Activated CD4-positive, alpha-beta T cell treated with anti-CD3 and anti-CD28 coated beads, Interleukin-2, amount 10 ng/mL, durations not matched to agents 7 days and 5 days (primary cell): Measurements from ENCODE around the gene B4GALT2. TPM values are rescaled to one million over a fixed set of nuclear protein-coding genes. Genes with fewer than 3 reads are reported as not detected.
A peak's percentile ranks its signal among the peaks of the same experiment; 100 is the strongest.

Experiments used
- CTCF ChIA-PET: fragments of 350-600 bp; sonication (Branson Sonifier 250); formaldehyde crosslinking; loops from one replicate; lab custom pipeline; 2021; ENCODE audit warnings: antibody characterized with exemption; lab: Charles Lee
- POLR2A ChIA-PET: fragments of 350-600 bp; sonication (Branson Sonifier 250); formaldehyde crosslinking; loops from one replicate; lab custom pipeline; 2021; ENCODE audit warnings: antibody characterized with exemption; lab: Charles Lee
- DNase-seq: peaks from one replicate; pipeline ENCODE4 v3.0.0-alpha.2; 2020
- H3K27ac Mint-ChIP-seq: one replicate; pipeline ENCODE4 v1.8.0; 2021; ENCODE audit warnings: mild to moderate bottlenecking, moderate library complexity, mixed read lengths
- H3K27me3 Mint-ChIP-seq: one replicate; pipeline ENCODE4 v1.8.0; 2021; ENCODE audit warnings: mixed read lengths
- H3K36me3 Mint-ChIP-seq: one replicate; pipeline ENCODE4 v1.8.0; 2021; ENCODE audit warnings: low read depth, mixed read lengths
- H3K4me1 Mint-ChIP-seq: one replicate; pipeline ENCODE4 v1.8.0; 2021; ENCODE audit warnings: mixed read lengths
- H3K4me3 Mint-ChIP-seq: one replicate; pipeline ENCODE4 v1.8.0; 2021; ENCODE audit warnings: mild to moderate bottlenecking, moderate library complexity, mixed read lengths
- H3K9me3 Mint-ChIP-seq: one replicate; pipeline ENCODE4 v1.8.0; 2021; ENCODE audit warnings: mixed read lengths
- total RNA-seq, 2 experiments: library from RNA; stranded (reverse); gene quantifications; one replicate each; pipeline ENCODE4 v1.2.3, GENCODE V29; 2021

B4GALT2 gene
- total RNA-seq, 2 experiments from 2014 or later, result 8.0 to 9.3 TPM

DNA sequence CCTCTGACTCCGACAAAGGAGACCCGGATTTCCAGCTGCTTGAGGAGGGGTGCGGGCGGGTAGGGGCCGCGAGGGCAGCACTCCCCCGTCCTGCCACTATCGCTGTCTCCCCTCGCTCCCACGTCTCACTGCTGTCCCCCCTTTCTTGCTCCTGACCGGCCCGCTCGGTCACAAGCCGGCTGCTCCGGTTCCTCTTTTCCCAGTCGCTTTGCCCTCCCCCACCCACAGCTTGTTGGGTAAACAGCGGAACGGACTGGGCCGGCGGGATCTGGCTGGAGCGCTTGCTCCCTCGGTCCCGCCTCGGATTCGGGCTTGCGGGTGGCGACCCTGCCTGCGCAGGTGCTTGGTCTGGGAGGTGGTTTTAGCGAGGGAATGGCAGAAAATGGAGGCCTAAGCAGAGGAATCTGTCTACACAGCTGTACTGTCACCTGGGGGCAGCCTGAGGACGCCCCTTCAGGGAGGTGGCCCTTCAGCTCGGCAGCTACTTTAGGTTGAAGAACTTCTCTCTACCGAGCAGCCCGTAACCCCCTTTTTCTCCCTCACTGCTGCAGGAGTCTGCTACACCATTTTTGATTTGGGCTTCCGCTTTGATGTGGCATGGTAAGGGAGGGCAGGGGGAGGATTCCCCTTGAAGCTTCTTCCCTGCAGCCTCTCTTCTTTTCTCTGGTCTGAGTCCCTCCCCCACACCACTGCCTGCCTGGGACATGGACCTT lies 3.6 kb upstream of the B4GALT2 start:
- peak overlapping the region; percentile 89 for H3K27ac Mint-ChIP-seq
- no peaks in the 10 kb centered on the region for H3K27me3 Mint-ChIP-seq
- H3K36me3 Mint-ChIP-seq, result peaks cover 42% of the 10 kb centered on the region
- DNase-seq, result peak; percentile 63
- POLR2A ChIA-PET, result no interaction called here
- CTCF ChIA-PET, result interaction anchor here (1.0 to 1.6 kb wide), 9 partner anchors 11 to 270 kb away, joined by 3 to 5 read pairs (median 3); no protein-coding TSS in a partner anchor
- H3K9me3 Mint-ChIP-seq, result no peaks in the 10 kb centered on the region
- peak overlapping the region; percentile 84 for H3K4me3 Mint-ChIP-seq
- H3K4me1 Mint-ChIP-seq, result peaks cover 57% of the 10 kb centered on the region

DNA sequence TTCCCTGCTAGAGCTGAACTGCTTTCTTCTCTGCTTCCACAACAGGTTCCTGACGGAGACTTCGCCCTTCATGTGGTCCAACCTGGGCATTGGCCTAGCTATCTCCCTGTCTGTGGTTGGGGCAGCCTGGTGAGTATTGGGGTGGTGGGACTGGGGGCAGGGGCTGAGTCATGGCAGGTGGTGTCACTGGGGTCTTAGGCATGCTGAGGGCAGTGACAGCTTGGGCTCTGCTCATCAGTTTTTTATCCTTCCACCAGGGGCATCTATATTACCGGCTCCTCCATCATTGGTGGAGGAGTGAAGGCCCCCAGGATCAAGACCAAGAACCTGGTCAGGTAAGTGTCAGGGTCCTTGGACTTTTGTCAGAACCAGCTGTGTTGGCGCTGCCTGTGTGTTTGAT lies 3.0 kb upstream of the B4GALT2 start:
- CTCF ChIA-PET, result interaction anchor here (0.9 to 1.4 kb wide), 6 partner anchors 12 to 72 kb away, joined by 3 to 5 read pairs (median 3); no protein-coding TSS in a partner anchor
- Mint-ChIP-seq H3K27ac (peak overlapping the region; percentile 89), H3K27me3 (no peaks in the 10 kb centered on the region), H3K36me3 (peaks cover 43% of the 10 kb centered on the region), H3K9me3 (no peaks in the 10 kb centered on the region), H3K4me1 (peaks cover 55% of the 10 kb centered on the region), H3K4me3 (peak overlapping the region; percentile 84)
- DNase-seq, result no peak
- POLR2A ChIA-PET, result no interaction called here

DNA sequence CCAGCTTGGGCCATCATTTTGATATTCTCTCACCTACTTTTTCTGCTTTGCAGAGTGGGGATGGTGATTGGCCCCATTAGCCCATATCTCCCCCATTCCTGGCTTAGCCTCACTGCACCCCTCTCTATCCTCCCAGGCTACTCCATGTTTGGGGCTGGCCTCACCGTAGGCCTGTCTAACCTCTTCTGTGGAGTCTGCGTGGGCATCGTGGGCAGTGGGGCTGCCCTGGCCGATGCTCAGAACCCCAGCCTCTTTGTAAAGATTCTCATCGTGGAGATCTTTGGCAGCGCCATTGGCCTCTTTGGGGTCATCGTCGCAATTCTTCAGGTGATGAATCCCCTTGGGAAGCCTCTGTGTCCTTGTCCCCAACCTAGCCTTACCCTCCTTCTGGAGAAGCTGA lies 2.1 kb upstream of the B4GALT2 start:
- no peaks in the 10 kb centered on the region for H3K27me3 Mint-ChIP-seq
- H3K27ac Mint-ChIP-seq, result no peak overlapping the region
- POLR2A ChIA-PET, result no interaction called here
- CTCF ChIA-PET, result interaction anchor here (0.9 to 1.5 kb wide), 2 partner anchors 35 to 42 kb away, joined by 3 to 4 read pairs; no protein-coding TSS in a partner anchor
- peaks cover 55% of the 10 kb centered on the region for H3K4me1 Mint-ChIP-seq
- no peaks in the 10 kb centered on the region for H3K9me3 Mint-ChIP-seq
- peak overlapping the region; percentile 84 for H3K4me3 Mint-ChIP-seq
- no peak for DNase-seq
- H3K36me3 Mint-ChIP-seq, result peaks cover 43% of the 10 kb centered on the region

DNA sequence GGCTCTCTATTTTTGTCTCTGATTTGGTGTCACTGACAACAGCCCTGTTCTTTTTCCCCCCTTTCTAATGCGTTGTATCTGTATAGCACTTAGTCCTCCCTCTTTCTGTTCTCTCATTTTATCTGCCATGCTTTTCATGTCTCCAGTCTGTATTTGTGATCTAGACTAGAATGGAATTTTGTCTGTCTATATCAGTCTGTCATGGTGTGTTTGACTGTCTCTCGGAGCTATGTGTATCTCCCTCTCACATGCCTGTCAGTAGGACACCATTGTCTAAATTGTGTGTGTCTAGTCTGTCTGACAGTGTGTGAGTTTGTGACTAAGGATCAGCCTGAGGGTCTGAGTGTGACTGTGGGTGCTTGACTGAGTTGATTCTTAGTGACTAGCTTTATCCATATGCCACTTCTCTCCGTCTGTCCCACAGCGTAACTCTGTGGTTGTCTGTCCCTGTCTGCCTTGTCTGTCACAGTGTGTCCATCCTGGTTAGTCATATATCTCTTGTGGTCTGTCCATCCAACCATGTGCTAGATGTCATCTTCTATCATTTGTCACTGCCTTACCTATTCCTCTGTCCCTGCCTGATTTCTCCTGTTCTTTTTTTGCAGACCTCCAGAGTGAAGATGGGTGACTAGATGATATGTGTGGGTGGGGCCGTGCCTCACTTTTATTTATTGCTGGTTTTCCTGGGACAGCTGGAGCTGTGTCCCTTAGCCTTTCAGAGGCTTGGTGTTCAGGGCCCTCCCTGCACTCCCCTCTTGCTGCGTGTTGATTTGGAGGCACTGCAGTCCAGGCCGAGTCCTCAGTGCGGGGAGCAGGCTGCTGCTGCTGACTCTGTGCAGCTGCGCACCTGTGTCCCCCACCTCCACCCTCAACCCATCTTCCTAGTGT lies 1.4 kb upstream of the B4GALT2 start:
- CTCF ChIA-PET, result interaction anchor here (1.5 kb wide), 1 partner anchor 43 kb away, joined by 4 read pairs; no protein-coding TSS in a partner anchor
- Mint-ChIP-seq H3K4me3 (peak overlapping the region; percentile 84), H3K27ac (no peak overlapping the region), H3K36me3 (peaks cover 39% of the 10 kb centered on the region), H3K27me3 (no peaks in the 10 kb centered on the region), H3K4me1 (peaks cover 55% of the 10 kb centered on the region), H3K9me3 (no peaks in the 10 kb centered on the region)
- no peak for DNase-seq
- POLR2A ChIA-PET, result no interaction called here

DNA sequence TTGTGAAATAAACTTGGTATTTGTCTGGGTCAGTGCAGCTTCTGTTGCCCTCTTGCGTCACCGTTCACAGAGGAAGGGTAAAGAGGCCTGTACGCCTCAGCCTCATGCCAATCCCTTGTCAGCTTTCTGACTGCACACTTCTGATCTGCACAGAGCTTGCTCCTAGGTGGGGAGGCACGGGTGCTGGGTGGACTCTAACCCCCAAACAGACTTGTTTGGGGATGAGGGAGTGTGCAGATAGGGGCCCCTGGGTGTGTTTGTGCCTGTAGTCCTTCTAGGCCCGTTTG lies 803 bp upstream of the B4GALT2 start:
- Mint-ChIP-seq H3K9me3 (no peaks in the 10 kb centered on the region), H3K27me3 (no peaks in the 10 kb centered on the region), H3K4me1 (peaks cover 53% of the 10 kb centered on the region), H3K36me3 (peaks cover 35% of the 10 kb centered on the region), H3K4me3 (peak overlapping the region; percentile 74), H3K27ac (no peak overlapping the region)
- POLR2A ChIA-PET, result no interaction called here
- CTCF ChIA-PET, result interaction anchor here (1.5 kb wide), 1 partner anchor 44 kb away, joined by 4 read pairs; no protein-coding TSS in a partner anchor
- DNase-seq, result no peak

DNA sequence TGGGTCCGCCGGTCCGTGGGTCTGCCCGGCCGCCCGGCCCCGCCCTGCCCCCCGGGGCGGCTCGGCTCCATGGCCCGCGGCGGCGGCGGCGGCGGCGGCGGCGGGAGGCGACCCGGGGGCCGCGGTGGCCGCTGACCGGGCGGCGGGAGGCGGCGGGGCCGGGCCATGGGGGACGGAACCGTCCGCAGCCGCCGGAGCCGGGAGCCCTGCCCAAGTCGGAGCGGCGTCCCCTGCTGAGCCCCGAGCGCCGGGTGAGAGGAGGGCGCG lies 184 bp downstream of the B4GALT2 start:
- no peak for DNase-seq
- ChIA-PET CTCF (interaction anchor here (1.1 kb wide), 1 partner anchor 30 kb away, joined by 3 read pairs; no protein-coding TSS in a partner anchor), POLR2A (no interaction called here)
- no peaks in the 10 kb centered on the region for H3K9me3 Mint-ChIP-seq
- H3K4me3 Mint-ChIP-seq, result no peak overlapping the region
- no peaks in the 10 kb centered on the region for H3K27me3 Mint-ChIP-seq
- H3K27ac Mint-ChIP-seq, result no peak overlapping the region
- H3K36me3 Mint-ChIP-seq, result peaks cover 28% of the 10 kb centered on the region
- peaks cover 43% of the 10 kb centered on the region for H3K4me1 Mint-ChIP-seq

DNA sequence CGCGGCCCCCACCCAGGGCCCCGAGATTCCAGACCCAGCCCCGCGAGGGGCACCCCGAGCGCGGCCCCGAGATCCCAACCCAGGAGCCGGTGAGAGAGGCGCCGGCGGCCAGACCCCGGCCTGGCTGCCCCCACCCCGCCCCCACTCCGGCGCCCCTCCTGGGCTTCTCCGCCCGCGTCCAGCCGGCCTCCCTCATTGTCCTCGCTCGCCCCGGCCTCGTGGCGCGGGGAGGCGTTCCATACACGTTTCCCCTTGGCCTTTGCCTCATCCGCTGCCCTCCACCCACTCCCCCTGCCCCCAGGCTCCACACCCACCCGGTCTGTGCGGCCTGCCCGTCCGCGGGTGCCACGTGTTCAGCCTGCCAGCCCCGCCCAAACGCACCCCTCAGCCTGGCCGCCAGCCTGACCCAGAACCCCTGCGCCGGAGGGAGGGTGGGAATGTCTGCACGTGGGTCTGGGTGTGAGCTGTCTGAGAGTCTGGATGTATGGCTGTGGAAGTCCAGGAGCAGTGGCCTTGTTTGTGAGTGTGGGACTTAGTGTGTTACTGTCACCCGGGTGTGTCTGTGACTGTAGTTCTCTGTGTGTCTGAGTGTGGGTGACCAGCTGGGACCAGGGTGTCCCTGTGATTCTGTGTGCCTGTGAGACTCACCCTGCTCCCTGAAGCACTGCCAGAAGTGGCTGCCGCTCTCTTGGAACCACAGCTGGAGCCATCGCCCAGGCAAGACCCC lies 681 bp downstream of the B4GALT2 start:
- CTCF ChIA-PET, result interaction anchor here (1.1 kb wide), 2 partner anchors 31 to 33 kb away, joined by 3 read pairs; partner anchors contain the start of gene IPO13
- DNase-seq, result peak; percentile 25
- Mint-ChIP-seq H3K27ac (peak overlapping the region; percentile 72), H3K9me3 (no peaks in the 10 kb centered on the region), H3K36me3 (peaks cover 27% of the 10 kb centered on the region), H3K4me3 (peak overlapping the region; percentile 80), H3K4me1 (peaks cover 41% of the 10 kb centered on the region), H3K27me3 (no peaks in the 10 kb centered on the region)
- POLR2A ChIA-PET, result no interaction called here

DNA sequence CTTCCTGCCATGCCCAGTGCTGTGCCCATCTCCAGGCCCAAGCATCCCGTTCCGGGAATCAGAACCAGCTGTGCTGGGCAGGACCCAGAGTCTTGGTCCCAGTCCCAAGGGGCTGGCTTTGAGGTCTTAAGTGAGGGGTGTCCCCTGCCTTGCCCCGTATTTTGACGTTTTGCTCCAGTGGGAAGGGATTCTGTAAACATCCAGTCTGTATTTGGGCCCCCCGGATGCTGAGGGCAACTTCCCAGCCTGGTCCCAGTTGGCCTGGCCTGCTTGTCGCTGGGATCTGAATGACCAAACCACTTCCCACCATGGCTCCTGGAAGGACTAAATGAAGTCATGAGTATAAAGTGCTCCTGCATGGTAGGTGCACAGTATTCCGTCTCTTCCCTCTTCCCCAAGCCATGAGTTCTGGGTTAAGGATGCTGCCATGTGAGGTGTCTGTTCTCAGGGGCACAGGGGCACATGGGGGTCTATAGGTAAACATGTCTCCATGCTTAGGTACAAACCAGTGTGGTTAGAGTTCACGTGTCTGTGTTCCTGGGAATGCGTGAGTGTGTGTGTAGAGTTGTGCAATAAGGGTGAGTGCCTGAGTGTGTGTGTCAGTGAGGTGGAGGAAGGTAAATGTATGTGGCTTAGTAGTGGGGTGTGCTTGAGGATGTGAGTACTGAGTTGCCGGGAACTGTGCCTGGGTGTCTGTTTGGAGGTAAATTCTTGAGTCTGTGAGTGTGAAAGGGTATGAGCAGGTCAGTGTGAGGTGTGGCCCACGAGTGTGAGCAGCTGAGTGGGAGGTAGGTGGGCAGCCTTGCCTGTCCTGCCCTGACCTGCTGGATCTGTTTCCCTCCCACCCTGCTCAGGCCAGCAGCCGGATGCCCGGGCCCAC lies 1.5 kb downstream of the B4GALT2 start:
- CTCF ChIA-PET, result interaction anchor here (1.1 kb wide), 2 partner anchors 32 to 33 kb away, joined by 3 read pairs; partner anchors contain the start of gene IPO13
- H3K27me3 Mint-ChIP-seq, result no peaks in the 10 kb centered on the region
- no peak for DNase-seq

DNA sequence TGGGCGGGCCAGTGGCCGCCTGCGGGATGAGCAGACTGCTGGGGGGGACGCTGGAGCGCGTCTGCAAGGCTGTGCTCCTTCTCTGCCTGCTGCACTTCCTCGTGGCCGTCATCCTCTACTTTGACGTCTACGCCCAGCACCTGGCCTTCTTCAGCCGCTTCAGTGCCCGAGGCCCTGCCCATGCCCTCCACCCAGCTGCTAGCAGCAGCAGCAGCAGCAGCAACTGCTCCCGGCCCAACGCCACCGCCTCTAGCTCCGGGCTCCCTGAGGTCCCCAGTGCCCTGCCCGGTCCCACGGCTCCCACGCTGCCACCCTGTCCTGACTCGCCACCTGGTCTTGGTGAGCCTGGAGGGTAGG lies 2.1 kb downstream of the B4GALT2 start:
- Mint-ChIP-seq H3K27me3 (no peaks in the 10 kb centered on the region), H3K9me3 (no peaks in the 10 kb centered on the region), H3K36me3 (peaks cover 24% of the 10 kb centered on the region), H3K4me3 (no peak overlapping the region), H3K27ac (no peak overlapping the region), H3K4me1 (peaks cover 36% of the 10 kb centered on the region)
- DNase-seq, result no peak
- POLR2A ChIA-PET, result no interaction called here
- CTCF ChIA-PET, result no interaction called here

More for the DNA sequence above, 1.5 kb downstream of the B4GALT2 start:
- POLR2A ChIA-PET, result no interaction called here
- H3K36me3 Mint-ChIP-seq, result peaks cover 27% of the 10 kb centered on the region
- peaks cover 41% of the 10 kb centered on the region for H3K4me1 Mint-ChIP-seq
- no peaks in the 10 kb centered on the region for H3K9me3 Mint-ChIP-seq
- H3K27ac Mint-ChIP-seq, result peak overlapping the region; percentile 63
- peak overlapping the region; percentile 80 for H3K4me3 Mint-ChIP-seq

DNA sequence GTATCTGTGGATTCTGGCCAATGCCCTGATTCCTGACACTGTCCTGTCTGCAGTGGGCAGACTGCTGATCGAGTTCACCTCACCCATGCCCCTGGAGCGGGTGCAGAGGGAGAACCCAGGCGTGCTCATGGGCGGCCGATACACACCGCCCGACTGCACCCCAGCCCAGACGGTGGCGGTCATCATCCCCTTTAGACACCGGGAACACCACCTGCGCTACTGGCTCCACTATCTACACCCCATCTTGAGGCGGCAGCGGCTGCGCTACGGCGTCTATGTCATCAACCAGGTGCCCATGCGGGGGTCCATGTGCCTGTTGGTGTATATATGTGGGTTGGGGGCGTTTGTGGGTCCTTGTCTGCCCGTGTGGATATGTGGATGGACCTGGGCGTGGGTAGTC lies 2.6 kb downstream of the B4GALT2 start:
- no peaks in the 10 kb centered on the region for H3K27me3 Mint-ChIP-seq
- no peak for DNase-seq
- H3K36me3 Mint-ChIP-seq, result peaks cover 20% of the 10 kb centered on the region
- ChIA-PET POLR2A (no interaction called here), CTCF (no interaction called here)
- H3K4me3 Mint-ChIP-seq, result no peak overlapping the region
- no peaks in the 10 kb centered on the region for H3K9me3 Mint-ChIP-seq
- peaks cover 31% of the 10 kb centered on the region for H3K4me1 Mint-ChIP-seq
- no peak overlapping the region for H3K27ac Mint-ChIP-seq

DNA sequence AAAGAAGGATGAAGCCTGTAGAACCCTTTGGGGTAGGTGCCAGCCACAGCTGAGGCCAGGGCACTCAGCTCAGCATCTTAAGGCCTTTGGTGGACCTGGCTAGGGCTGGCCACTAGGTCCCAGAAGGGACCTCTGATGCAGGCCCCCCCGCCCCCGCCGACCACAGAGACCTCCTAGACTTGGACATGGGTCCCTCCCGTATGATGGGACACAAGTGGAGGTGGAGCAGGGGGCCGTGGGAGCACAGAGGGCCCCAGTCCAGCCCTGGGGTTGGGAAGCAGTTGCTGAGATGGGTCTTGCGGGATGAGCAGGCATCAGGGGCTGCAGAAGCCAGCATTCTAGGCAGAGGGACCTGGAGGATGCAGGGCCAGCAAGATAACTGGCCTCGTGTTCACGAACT lies 3.2 kb downstream of the B4GALT2 start:
- Mint-ChIP-seq H3K36me3 (peaks cover 14% of the 10 kb centered on the region), H3K4me1 (peaks cover 25% of the 10 kb centered on the region), H3K27me3 (no peaks in the 10 kb centered on the region), H3K9me3 (no peaks in the 10 kb centered on the region), H3K27ac (no peak overlapping the region), H3K4me3 (no peak overlapping the region)
- CTCF ChIA-PET, result no interaction called here
- no peak for DNase-seq
- POLR2A ChIA-PET, result no interaction called here

DNA sequence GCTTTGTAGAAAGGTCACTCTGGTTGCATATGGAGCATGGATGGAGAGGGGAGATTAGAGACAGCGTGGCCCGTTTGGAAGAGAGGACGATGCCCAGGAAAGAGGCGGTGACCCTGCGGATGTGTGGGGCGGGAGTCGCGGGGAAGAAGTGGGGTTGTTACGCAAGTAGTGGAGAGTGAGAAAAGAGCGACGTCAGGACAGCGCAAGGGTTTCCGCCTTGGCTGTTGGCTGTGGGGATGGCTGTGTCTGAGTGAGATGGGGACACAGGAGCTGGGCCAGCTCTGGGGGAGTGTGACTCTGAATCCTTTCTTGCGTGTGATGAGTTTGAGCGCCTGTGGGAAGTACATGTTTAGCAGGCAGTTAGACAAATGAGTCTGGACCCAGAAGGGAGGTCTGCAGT lies 3.8 kb downstream of the B4GALT2 start:
- Mint-ChIP-seq H3K4me1 (peaks cover 20% of the 10 kb centered on the region), H3K36me3 (peaks cover 8% of the 10 kb centered on the region), H3K27ac (no peak overlapping the region), H3K4me3 (no peak overlapping the region), H3K9me3 (no peaks in the 10 kb centered on the region), H3K27me3 (no peaks in the 10 kb centered on the region)
- ChIA-PET POLR2A (no interaction called here), CTCF (no interaction called here)
- no peak for DNase-seq
